NT2/D1 (cell line): ENCODE data around the gene C10orf53.

Experiments
- DNase-seq: peaks from one replicate; pipeline ENCODE4 v3.0.0-alpha.2; 2011; ENCODE audit warnings: low read depth, low spot score
- H3K27me3 ChIP-seq: 2 replicates; pipeline ENCODE4 v1.6.0; 2011; ENCODE audit warnings: mild to moderate bottlenecking; ENCODE audit not compliant: insufficient read length, insufficient read depth
- H3K36me3 ChIP-seq: 2 replicates; pipeline ENCODE4 v1.6.1; 2011; ENCODE audit warnings: mild to moderate bottlenecking, low read length, mixed read lengths; ENCODE audit not compliant: insufficient read depth, insufficient read length
- H3K4me1 ChIP-seq: 2 replicates; pipeline ENCODE4 v1.5.1; 2011; ENCODE audit not compliant: insufficient read depth, insufficient read length
- H3K4me3 ChIP-seq: 2 replicates; pipeline ENCODE4 v1.5.1; 2011; ENCODE audit warnings: low read depth; ENCODE audit not compliant: insufficient read length
- H3K9ac ChIP-seq: 2 replicates; pipeline ENCODE4 v1.6.0; 2011; ENCODE audit warnings: low read depth; ENCODE audit not compliant: insufficient read length
- H3K9me3 ChIP-seq: 2 replicates; pipeline ENCODE4 v1.5.1; 2011; ENCODE audit warnings: mild to moderate bottlenecking, low read length; ENCODE audit not compliant: insufficient read depth
- SUZ12 ChIP-seq: IDR thresholded peaks from 2 replicates; pipeline ENCODE4 v1.6.1; 2011; ENCODE audit not compliant: insufficient read length, insufficient read depth; ENCODE audit errors: extremely low read depth
- YY1 ChIP-seq: IDR thresholded peaks from 2 replicates; pipeline ENCODE4 v1.6.1; 2011; ENCODE audit not compliant: insufficient read length, insufficient read depth
- ZNF274 ChIP-seq: IDR thresholded peaks from 2 replicates; pipeline ENCODE4 v1.6.1; 2011; ENCODE audit warnings: mild to moderate bottlenecking, low read depth, low read length

Gene C10orf53

DNA sequence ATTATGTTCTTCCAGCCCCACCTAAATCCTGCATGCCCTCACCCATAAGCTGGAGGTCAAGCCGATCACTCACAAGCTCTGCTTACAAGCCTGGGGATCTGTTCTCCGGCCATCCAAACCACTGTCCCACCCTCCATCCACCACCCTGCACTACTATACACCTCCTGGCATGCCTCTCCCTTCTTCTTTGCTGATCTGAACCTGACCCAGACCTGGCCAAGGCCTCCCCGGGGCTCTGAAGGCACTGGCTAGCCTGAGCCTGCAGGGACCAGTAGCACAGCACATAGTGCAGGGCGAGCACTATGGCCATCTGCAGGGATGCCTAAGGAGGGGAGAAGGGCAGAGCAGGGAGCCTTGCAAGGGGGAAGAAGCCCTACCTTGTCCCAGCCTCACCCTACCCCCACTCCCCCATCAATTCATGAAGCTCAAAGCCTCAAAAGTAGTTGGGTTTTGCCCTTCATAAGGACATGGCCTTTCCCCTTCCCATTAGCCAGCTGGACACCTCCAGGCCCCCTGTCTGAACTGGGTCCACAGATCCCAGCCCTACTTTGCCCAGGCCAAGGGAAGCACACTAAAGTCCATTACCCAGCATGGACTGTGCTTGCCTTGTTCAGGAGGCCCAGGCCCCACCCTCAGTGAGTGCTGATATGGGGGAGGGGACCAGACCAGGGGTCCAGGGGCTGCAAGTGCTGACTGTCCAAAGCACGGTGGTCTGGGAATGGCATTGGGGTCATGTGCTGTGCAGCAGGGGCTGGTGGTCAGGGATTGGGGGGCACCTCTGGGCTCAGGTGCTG, 36.0 kb upstream of the C10orf53 start:
- no peaks in the 10 kb centered on the region for H3K36me3 ChIP-seq
- H3K4me1 ChIP-seq: no peaks in the 10 kb centered on the region
- DNase-seq: no peak
- no peak overlapping the region for H3K9ac ChIP-seq
- peaks cover 4% of the 10 kb centered on the region for H3K27me3 ChIP-seq
- H3K4me3 ChIP-seq: no peak overlapping the region
- no peaks in the 10 kb centered on the region for H3K9me3 ChIP-seq
- TF ChIP-seq SUZ12: no peak
- TF ChIP-seq ZNF274: no peak
- no peak for TF ChIP-seq YY1

DNA sequence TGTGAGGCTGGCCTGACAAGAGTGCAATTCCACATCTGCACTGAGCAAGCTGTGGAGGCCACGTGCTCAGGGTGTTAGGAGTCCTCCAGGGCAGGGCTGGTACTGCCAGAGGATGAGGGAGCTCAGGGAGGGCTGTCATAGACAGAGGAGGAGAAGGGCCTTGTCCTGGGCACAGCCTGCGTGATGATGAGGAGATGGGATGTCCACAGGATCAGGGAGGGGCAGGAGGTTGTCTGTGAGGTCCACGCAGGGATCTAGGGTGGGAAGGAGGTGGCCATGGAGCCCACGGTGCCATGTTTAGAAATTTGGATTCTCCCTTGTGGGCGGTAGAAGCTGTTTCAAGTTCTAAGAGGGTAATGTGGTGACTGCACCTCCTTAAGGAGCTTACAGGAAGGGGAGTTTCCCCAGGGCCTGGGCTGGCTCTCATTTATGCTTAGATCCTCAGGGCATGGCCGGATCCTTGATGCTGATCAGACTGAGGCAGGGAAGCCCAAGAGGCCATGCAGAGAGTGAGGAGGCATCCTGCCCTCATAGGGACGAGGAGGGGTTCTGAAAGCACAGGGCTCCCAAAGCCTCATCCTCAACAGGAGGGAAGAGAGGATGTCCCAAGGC, 35.3 kb upstream of the C10orf53 start:
- no peak for DNase-seq
- no peaks in the 10 kb centered on the region for H3K9me3 ChIP-seq
- H3K9ac ChIP-seq: no peak overlapping the region
- H3K4me1 ChIP-seq: no peaks in the 10 kb centered on the region
- no peak overlapping the region for H3K4me3 ChIP-seq
- H3K36me3 ChIP-seq: no peaks in the 10 kb centered on the region
- H3K27me3 ChIP-seq: peaks cover 9% of the 10 kb centered on the region
- TF ChIP-seq YY1 (no peak), ZNF274 (no peak), SUZ12 (no peak)

DNA sequence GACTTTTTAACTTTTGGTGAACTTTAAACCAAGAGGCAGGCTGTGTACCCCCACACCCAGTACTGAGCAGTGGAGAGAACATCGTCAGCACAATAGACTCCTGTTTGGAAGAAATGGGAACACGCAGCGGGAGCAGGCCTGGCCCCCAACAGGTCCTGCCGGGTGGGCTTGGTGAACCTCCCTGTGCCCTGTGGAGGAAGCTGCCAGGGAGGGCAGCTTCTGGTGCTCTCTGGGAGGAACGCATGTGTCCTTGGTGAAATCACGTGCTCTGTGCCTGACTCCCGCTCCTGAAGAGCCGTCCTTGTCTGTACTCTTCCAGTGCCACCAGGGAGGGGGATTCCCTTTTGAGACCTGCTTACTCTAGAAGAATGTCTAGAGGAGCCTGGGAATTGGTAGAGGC, 34.0 kb upstream of the C10orf53 start:
- Histone ChIP-seq H3K9ac (no peak overlapping the region), H3K4me3 (no peak overlapping the region), H3K4me1 (no peaks in the 10 kb centered on the region), H3K9me3 (no peaks in the 10 kb centered on the region), H3K36me3 (no peaks in the 10 kb centered on the region), H3K27me3 (peaks cover 12% of the 10 kb centered on the region)
- DNase-seq: no peak
- TF ChIP-seq ZNF274: no peak
- no peak for TF ChIP-seq YY1

DNA sequence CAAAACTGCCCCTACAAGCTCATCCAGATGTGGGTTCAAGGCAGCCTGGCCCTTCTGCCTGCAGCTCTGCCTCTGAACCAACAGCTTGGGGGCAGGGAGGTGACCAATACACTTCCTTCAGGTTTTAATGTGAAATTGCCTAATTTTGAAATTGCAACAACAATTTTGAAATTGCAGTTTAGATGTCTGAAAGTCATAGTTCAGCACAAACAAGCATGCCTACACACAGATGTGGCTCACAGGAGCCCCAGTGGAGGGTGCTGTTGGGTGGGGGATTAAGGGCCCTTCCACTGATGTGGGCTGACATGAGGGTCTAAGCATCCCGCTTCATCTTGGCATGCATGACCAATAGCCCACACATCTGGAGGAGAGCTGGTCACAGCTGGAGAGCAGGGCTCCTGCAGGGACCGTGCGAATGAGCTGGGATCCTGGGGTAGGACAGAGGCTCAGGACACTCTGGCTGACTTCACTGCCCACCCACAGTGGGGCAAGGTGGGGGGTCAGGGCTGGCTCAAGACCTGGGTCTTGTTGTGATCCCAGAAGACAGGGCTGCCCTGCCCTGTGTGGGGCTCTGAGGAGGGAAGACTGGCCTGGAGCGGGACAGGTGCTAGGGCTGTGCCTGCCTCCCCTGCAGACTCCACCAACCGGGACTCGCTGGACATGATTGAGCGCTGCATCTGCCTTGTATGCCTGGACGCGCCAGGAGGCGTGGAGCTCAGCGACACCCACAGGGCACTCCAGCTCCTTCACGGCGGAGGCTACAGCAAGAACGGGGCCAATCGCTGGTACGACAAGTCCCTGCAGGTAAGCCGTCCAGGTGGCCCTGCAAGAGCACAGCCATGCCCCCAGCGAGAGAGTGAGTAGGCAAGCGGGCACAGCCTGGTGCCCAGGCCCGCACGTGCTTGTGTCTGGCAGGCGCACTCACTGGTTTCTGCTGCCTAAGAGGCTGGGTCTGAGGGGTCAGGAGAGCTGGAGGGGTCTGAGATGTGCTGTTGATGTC, 33.3 kb upstream of the C10orf53 start:
- Histone ChIP-seq H3K27me3 (peaks cover 14% of the 10 kb centered on the region), H3K9ac (no peak overlapping the region), H3K4me3 (no peak overlapping the region), H3K4me1 (no peaks in the 10 kb centered on the region), H3K9me3 (no peaks in the 10 kb centered on the region), H3K36me3 (no peaks in the 10 kb centered on the region)
- no peak for DNase-seq
- no peak for TF ChIP-seq SUZ12
- no peak for TF ChIP-seq ZNF274
- TF ChIP-seq YY1: no peak

DNA sequence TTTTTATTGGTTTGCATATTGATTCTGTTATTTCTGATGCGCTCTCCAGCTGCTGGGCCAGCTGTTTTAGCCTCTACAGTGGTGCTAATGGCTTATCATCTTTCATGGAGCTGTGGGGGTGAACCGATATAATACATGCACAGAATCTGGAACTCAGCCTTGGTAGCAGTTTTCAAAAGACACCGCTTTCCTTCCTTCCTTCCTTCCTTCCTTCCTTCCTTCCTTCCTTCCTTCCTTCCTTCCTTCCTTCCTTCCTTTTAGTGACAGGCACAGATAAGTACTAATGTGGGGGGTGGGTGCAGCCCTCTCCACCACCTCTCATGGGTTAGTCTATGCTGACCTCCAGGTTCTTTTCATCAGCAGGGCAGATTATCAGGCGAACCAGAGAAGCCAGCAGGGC, 31.9 kb upstream of the C10orf53 start:
- Histone ChIP-seq H3K36me3 (no peaks in the 10 kb centered on the region), H3K27me3 (peaks cover 14% of the 10 kb centered on the region), H3K4me1 (no peaks in the 10 kb centered on the region), H3K9ac (no peak overlapping the region), H3K9me3 (no peaks in the 10 kb centered on the region), H3K4me3 (no peak overlapping the region)
- no peak for TF ChIP-seq SUZ12
- no peak for TF ChIP-seq ZNF274
- no peak for TF ChIP-seq YY1
- no peak for DNase-seq

DNA sequence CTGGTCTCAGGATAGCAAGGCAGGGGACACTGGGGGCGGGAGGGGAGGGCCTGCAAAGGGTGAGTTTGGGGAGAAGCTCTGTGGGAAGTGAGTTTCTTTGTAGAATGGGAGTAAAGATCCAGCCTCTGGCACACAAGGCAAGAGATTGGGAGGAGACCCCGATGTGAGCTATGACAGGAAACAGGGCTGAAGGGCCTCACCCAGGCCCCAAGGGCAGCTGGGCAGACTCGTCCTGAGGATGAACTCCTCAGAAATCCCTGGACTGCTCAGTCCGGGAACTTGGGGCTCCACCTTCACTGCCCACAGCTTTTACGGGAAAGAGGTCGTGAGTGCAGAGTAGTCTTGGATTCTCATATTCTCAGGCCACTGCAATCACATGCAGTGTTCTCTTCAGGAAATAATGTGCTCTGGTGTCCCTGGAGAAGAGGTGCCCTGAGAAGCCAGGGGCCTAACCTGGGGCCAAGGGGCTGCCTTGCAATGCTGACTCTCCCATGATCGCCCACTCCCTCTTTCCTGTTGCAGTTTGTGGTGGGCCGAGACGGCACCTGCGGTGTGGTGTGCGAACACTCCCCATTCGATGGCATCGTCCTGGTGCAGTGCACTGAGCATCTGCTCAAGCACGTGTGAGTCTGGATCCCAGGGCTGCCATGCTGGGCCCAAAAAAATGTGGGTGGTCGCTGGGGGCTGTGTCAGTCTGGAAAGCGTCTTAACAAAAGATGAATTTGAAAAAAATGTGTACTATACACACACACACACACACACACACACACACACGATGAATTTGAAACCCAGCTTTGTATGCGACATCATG, 31.3 kb upstream of the C10orf53 start:
- H3K4me1 ChIP-seq: no peaks in the 10 kb centered on the region
- H3K4me3 ChIP-seq: no peak overlapping the region
- H3K9me3 ChIP-seq: no peaks in the 10 kb centered on the region
- H3K27me3 ChIP-seq: peaks cover 14% of the 10 kb centered on the region
- H3K36me3 ChIP-seq: no peaks in the 10 kb centered on the region
- H3K9ac ChIP-seq: no peak overlapping the region
- no peak for DNase-seq
- no peak for TF ChIP-seq YY1
- no peak for TF ChIP-seq SUZ12
- TF ChIP-seq ZNF274: no peak
